Neural progenitor cell (in vitro differentiated cells): ENCODE results near the gene PLK2. TPM values are rescaled to one million over a fixed set of nuclear protein-coding genes. Genes with fewer than 3 reads are reported as not detected.
A peak's percentile ranks its signal among the peaks of the same experiment; 100 is the strongest.

Experiments used
- DNase-seq: peaks from one replicate; pipeline ENCODE4 v3.0.0-alpha.2; 2016; ENCODE audit warnings: low spot score
- H2AFZ ChIP-seq: fragments of 200-600 bp; sonication (generic); replicated peaks from 2 replicates; pipeline ENCODE4 v1.6.1; 2016; ENCODE audit warnings: antibody characterized with exemption
- H3F3A ChIP-seq: fragments of 200-600 bp; sonication (generic); 2 replicates; pipeline ENCODE4 v1.6.1; 2016; ENCODE audit warnings: antibody characterized with exemption, low read depth
- H3K27ac ChIP-seq: fragments of 200-600 bp; sonication (generic); 2 replicates; pipeline ENCODE4 v1.5.1; 2016; ENCODE audit warnings: mild to moderate bottlenecking
- H3K27me3 ChIP-seq: fragments of 200-600 bp; sonication (generic); 2 replicates; pipeline ENCODE4 v1.6.1; 2016; ENCODE audit warnings: mild to moderate bottlenecking, moderate library complexity
- H3K36me3 ChIP-seq: fragments of 200-600 bp; sonication (generic); 2 replicates; pipeline ENCODE4 v1.5.1; 2016
- H3K4me1 ChIP-seq: fragments of 200-600 bp; sonication (generic); 2 replicates; pipeline ENCODE4 v1.6.1; 2016; ENCODE audit warnings: mixed run types
- H3K4me2 ChIP-seq: fragments of 200-600 bp; sonication (generic); 2 replicates; pipeline ENCODE4 v1.6.1; 2016
- H3K4me3 ChIP-seq: fragments of 200-600 bp; sonication (generic); 2 replicates; pipeline ENCODE4 v1.5.1; 2016
- H3K79me2 ChIP-seq: fragments of 200-600 bp; sonication (generic); 2 replicates; pipeline ENCODE4 v1.6.1; 2016; ENCODE audit warnings: low read depth
- H3K9ac ChIP-seq: fragments of 200-600 bp; sonication (generic); 2 replicates; pipeline ENCODE4 v1.6.1; 2016
- H3K9me3 ChIP-seq: fragments of 200-600 bp; sonication (generic); 2 replicates; pipeline ENCODE4 v1.5.1; 2016; ENCODE audit warnings: low read depth
- H4K20me1 ChIP-seq: fragments of 200-600 bp; sonication (generic); 2 replicates; pipeline ENCODE4 v1.6.1; 2016; ENCODE audit warnings: low read depth
- H3K27ac Mint-ChIP-seq: 3 replicates; pipeline ENCODE4 v1.8.0; 2021; ENCODE audit warnings: mixed read lengths
- H3K27me3 Mint-ChIP-seq: 2 replicates; pipeline ENCODE4 v1.8.0; 2022; ENCODE audit warnings: low read depth, mild to moderate bottlenecking, inconsistent platforms, moderate library complexity, mixed read lengths; ENCODE audit not compliant: insufficient read depth
- H3K36me3 Mint-ChIP-seq: 3 replicates; pipeline ENCODE4 v1.8.0; 2021; ENCODE audit warnings: mixed read lengths
- H3K4me1 Mint-ChIP-seq: 3 replicates; pipeline ENCODE4 v1.8.0; 2021; ENCODE audit warnings: mixed read lengths
- H3K4me3 Mint-ChIP-seq: 3 replicates; pipeline ENCODE4 v1.8.0; 2021; ENCODE audit warnings: mild to moderate bottlenecking, moderate library complexity, mixed read lengths
- H3K9me3 Mint-ChIP-seq: 3 replicates; pipeline ENCODE4 v1.8.0; 2020; ENCODE audit warnings: mixed read lengths
- CTCF ChIP-seq: fragments of 200-600 bp; sonication (generic); IDR thresholded peaks from 2 replicates; pipeline ENCODE4 v1.5.1; 2017; ENCODE audit warnings: antibody characterized with exemption, mild to moderate bottlenecking
- EZH2 ChIP-seq: fragments of 200-600 bp; sonication (generic); IDR thresholded peaks from 2 replicates; pipeline ENCODE4 v1.6.1; 2017; ENCODE audit warnings: antibody characterized with exemption, mild to moderate bottlenecking, moderate library complexity
- EZH2phosphoT487 ChIP-seq: fragments of 200-600 bp; sonication (generic); IDR thresholded peaks from 2 replicates; pipeline ENCODE4 v1.6.1; 2017; ENCODE audit warnings: antibody characterized with exemption
- total RNA-seq: library from RNA; depleted of rRNA; stranded (reverse); fragments of >200 nt; gene quantifications from 2 replicates; pipeline ENCODE4 v1.2.3, GENCODE V29; 2015; ENCODE audit warnings: low replicate concordance

PLK2 gene
- total RNA-seq, 1 donor from 2014 or later = 10.1 TPM

- Histone ChIP-seq H3K9ac (no peak overlapping the region), H3K79me2 (no peaks in the 10 kb centered on the region), H2AFZ (peak overlapping the region; percentile 82), H3K27me3 (peaks cover 17% of the 10 kb centered on the region), H4K20me1 (no peaks in the 10 kb centered on the region), H3F3A (no peaks in the 10 kb centered on the region), H3K4me2 (peak overlapping the region; percentile 93), H3K4me1 (peaks cover 5% of the 10 kb centered on the region), H3K9me3 (no peaks in the 10 kb centered on the region), H3K36me3 (no peaks in the 10 kb centered on the region), H3K27ac (no peak overlapping the region), H3K4me3 (peak overlapping the region; percentile 63)
- Mint-ChIP-seq H3K4me3 (peak overlapping the region; percentile 91), H3K4me1 (peaks cover 3% of the 10 kb centered on the region), H3K27me3 (peaks cover 3% of the 10 kb centered on the region), H3K9me3 (no peaks in the 10 kb centered on the region), H3K27ac (no peak overlapping the region), H3K36me3 (peaks cover 10% of the 10 kb centered on the region)
- TF ChIP-seq CTCF = peak; percentile 75
- no peak for TF ChIP-seq EZH2
- DNase-seq = peak; percentile 94
Measured at GRCh38 chr5:58460732-58461286, 923 bp upstream of the PLK2 start.

- Histone ChIP-seq H3K9ac (peak overlapping the region; percentile 14), H3K4me1 (peaks cover 5% of the 10 kb centered on the region), H3K27ac (no peak overlapping the region), H4K20me1 (no peaks in the 10 kb centered on the region), H2AFZ (peak overlapping the region; percentile 82), H3K4me2 (peak overlapping the region; percentile 93), H3F3A (no peaks in the 10 kb centered on the region), H3K79me2 (no peaks in the 10 kb centered on the region), H3K9me3 (no peaks in the 10 kb centered on the region), H3K4me3 (peak overlapping the region; percentile 63), H3K36me3 (no peaks in the 10 kb centered on the region), H3K27me3 (peaks cover 17% of the 10 kb centered on the region)
- H3K27ac Mint-ChIP-seq = peak overlapping the region; percentile 87
- no peaks in the 10 kb centered on the region for H3K9me3 Mint-ChIP-seq
- peak; percentile 73 for DNase-seq
- H3K36me3 Mint-ChIP-seq = peaks cover 19% of the 10 kb centered on the region
- H3K27me3 Mint-ChIP-seq = peaks cover 3% of the 10 kb centered on the region
- no peak for TF ChIP-seq EZH2
- no peak for TF ChIP-seq CTCF
- no peak for TF ChIP-seq EZH2phosphoT487
- H3K4me3 Mint-ChIP-seq = peak overlapping the region; percentile 91
- H3K4me1 Mint-ChIP-seq = peaks cover 3% of the 10 kb centered on the region
Measured at GRCh38 chr5:58459146-58460001, 512 bp downstream of the PLK2 start.

GRCh38 chr5:58458743-58459145 is 1.1 kb downstream of the PLK2 start:
- peak overlapping the region; percentile 14 for H3K9ac ChIP-seq
- H3K9me3 ChIP-seq = no peaks in the 10 kb centered on the region
- H3K4me1 ChIP-seq = peaks cover 5% of the 10 kb centered on the region
- no peaks in the 10 kb centered on the region for H4K20me1 ChIP-seq
- H2AFZ ChIP-seq = no peak overlapping the region
- no peaks in the 10 kb centered on the region for H3K36me3 ChIP-seq
- peaks cover 3% of the 10 kb centered on the region for H3K27me3 Mint-ChIP-seq
- H3K79me2 ChIP-seq = no peaks in the 10 kb centered on the region
- TF ChIP-seq EZH2 (no peak), CTCF (no peak), EZH2phosphoT487 (no peak)
- H3K4me1 Mint-ChIP-seq = peaks cover 3% of the 10 kb centered on the region
- peak overlapping the region; percentile 91 for H3K4me3 Mint-ChIP-seq
- H3K4me2 ChIP-seq = peak overlapping the region; percentile 93
- H3K36me3 Mint-ChIP-seq = peaks cover 23% of the 10 kb centered on the region
- H3K27ac ChIP-seq = no peak overlapping the region
- no peak overlapping the region for H3K27ac Mint-ChIP-seq
- H3K4me3 ChIP-seq = peak overlapping the region; percentile 63
- H3K9me3 Mint-ChIP-seq = no peaks in the 10 kb centered on the region
- H3K27me3 ChIP-seq = peaks cover 17% of the 10 kb centered on the region
- no peak for DNase-seq
- H3F3A ChIP-seq = no peaks in the 10 kb centered on the region
